GM11168 (cell line): ENCODE measurements around the gene TENM4.

Source experiments
- in situ Hi-C: fragments of 300-500 bp; cut with MboI; formaldehyde crosslinking; loops from one replicate; pipeline ENCODE4 v1.12.0; 2022; ENCODE audit warnings: low sequenced_read_pairs; ENCODE audit not compliant: unreplicated experiment

TENM4 gene

DNA sequence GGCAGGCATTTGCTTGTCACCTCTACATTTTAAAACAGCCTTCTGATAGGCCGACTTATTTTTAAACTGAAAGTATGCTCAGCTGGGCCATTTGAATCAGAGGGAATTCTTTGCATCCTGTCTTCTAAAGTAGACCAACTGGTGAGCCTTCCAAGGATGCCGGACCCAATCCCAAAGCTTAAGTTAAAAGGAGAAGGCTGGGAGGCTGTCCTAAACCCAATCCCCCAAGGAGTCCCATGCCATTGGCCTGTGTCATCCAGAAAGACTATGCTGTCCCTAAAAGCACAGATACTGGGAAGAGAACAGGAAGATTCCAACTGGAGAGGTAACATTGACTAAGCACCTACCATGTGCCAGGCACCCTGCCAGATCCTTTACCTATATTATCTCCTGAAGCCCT lies 18.0 kb downstream of the TENM4 start:
- in situ Hi-C loops, result no loop called here

DNA sequence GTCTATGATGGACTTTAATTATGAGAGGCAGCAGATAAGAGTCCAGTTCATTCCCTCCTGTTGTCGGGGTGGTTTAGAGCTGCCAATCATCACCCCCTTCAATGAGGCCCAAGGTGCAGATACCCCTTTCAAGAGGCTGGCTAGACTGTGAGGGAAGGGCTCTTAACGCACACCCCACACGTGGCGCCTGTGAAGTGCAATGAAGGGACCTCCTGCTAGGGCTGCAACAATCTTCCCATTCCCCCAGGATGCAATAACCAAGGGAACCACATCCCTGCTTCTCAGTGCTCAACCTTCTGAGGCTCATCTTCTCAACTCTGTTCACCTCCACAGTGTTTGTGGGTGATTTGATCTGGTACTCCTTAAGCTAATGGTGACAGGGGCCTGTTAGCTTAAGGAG lies 19.0 kb downstream of the TENM4 start:
- in situ Hi-C loops, result no loop called here

DNA sequence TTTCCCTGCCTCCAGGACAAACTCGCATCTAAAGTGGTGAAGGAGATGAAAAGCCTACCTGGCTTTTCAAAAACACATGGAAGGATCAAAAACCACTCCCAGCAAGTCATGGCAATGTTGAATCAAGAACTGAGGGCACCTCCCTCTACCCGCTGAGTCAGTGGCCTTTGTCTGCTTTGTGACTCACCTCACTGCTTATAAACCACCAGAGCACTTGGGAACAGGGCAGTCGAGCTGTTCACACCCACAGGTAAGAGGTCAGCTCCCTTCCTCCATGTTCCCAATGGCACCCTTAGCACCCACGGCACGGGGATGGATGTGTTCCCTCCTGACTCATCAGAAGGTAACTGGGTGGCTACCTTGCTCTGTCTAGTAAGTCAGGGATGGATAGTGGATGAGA lies 21.7 kb downstream of the TENM4 start:
- in situ Hi-C loops, result no loop called here

DNA sequence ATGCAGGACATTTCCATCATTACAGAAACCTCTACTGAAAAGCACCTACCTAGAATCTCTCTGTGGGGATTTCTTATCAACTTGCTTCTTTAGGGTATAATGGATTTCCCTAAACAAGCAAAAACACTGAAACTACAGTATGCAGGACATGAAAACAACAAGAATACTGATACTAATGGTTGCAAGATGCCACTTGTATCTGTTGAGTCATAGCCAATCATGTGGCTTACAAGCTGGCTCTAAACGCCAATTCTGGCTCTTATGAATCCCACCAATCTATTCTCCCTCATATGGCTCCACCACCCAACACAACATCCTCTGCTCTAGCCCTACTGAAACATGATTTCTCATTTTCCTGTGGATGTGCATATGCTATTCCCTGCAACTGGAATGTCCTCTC lies 22.6 kb downstream of the TENM4 start:
- in situ Hi-C loops, result no loop called here

DNA sequence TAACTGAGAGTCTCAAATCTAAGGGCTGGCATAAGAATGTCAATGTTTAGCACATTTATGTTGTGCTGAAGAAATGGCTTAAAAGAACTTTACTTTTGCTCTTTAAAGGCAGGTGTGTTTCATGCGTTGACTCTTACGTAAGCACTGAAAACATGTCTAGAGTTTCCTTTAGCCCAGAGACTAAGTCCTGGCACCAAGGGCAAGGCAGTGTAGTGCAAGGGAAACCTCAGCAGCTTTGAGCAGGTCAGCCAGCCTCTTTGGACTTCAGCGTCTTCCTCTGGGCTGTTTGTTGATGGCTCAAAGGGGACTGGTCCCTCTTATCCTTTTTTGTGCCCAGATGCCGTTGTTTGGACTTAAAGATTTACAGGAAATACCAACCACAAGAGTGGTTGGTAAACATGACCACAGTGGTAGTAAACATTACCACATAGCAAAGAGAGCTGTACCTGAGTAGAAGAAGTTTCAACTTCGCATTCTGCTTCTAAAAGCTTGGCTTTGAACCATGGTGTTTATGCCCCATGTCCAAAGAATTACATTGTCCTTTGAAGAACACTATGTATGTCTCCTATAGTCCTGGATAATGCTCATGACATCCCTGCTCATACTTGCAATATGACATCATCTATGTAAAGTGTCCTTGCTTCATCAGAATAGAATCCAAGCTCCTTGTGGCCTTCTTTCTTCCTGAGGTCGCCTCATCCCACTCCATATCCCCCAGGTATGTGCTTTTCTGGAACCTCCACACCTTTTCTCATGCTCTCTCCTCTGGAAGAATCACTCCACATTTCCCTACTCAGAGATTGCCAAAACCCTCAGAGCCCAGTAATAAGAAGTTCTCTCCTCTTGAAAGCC lies 23.5 kb downstream of the TENM4 start:
- in situ Hi-C loops, result no loop called here

DNA sequence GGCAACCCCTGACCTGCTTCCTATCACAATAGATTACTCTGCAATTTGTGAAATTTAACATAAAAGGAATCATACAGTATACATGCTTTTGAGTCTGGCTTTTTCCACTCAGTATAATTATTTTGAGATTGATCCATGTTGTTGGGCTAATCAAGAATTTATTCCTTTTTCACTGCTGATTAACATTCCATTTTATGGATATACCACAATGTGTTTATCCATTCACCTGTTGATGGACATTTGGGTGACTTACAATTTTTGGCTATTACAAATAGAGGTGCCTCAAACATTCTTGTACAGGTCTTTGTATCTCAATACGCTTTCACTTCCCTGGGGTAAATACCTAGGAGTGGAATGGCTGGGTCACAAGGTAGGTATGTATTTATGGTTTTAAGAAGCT lies 24.9 kb downstream of the TENM4 start:
- in situ Hi-C loops, result no loop called here

DNA sequence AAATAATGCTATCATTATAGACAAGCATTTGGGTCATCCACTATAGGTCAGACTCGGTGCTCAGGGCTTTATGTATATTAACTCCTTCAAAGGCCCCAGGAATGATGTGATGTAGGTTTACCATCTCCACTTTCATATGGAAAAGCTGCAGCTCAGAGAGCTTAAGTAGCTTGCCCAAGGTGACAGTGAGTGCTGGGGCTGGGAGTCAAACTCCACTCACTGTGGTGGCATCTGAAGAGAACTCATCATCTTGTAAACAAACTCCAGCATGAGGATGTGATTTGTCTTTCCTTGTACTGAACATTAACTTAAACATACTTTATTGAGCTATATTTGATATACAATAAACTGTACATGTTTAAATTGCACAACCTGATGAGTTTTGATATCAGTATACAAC lies 25.4 kb downstream of the TENM4 start:
- in situ Hi-C loops, result no loop called here

DNA sequence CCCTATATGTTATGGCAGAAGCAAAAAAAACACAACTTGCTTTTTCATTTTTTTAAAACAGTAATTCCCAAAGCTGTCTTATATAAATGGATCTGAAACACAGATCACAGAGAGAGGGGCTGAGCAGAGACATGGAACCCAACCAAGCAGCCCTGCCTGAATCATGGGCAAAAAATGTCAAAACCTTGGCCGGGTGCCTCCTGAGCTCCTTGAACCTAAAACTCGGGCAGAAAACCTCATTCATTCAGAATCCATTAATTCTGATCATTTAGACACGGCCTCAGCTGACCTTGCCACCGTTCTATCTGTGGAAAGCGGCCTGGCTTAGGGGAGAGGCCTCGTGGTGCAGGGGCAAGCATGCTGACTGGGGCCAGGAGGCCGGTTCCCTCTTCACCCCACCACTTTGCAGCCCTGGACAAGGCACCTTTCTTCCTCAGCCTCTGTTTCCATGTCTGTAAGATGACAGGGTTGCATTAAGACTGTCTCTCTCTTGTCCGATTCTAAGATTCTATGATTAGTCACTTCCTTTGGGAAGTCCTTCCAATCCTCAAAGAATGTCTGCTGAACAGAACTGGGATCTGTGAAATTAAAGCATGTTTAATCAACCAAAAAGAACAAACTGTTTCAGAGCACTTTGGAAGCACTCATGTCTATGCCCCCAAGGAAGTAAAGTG lies 26.0 kb downstream of the TENM4 start:
- in situ Hi-C loops, result no loop called here

DNA sequence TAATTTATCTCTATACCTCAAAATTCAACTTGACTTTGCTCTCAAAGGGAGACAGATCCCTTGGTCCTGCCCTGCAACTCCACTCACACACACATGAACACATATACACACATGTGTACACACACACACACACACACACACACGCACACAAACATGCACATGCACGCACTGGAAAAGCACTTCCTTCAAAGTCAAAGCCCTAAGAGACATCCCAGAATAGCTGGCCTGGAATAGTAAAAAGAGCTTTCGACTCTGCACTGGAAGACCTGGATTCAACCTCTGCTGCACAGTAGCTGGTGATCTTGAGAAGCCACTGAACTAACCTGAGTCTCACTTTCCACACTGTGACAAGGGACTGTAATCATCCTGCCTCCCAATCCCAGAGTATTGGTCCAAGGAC lies 26.8 kb downstream of the TENM4 start:
- in situ Hi-C loops, result no loop called here

DNA sequence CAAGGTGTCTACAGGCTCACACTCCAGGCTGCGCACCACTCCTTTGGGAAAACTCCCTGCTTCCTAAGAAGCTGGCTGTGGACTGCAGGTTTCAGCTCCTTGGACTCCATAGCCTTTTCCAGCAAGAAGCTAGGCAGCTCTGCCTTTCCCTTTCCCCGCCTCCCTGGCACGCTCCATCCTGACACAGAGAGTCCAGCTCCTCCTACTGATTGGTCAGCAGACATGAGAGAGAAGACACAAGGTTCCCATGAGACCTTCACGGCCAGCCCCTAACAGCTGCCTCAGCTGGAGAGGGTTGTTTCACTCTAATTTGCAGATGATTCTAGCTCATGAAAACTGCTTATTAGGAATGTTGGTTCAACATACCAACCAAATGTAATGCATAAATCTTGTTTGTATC lies 27.6 kb downstream of the TENM4 start:
- in situ Hi-C loops, result no loop called here

DNA sequence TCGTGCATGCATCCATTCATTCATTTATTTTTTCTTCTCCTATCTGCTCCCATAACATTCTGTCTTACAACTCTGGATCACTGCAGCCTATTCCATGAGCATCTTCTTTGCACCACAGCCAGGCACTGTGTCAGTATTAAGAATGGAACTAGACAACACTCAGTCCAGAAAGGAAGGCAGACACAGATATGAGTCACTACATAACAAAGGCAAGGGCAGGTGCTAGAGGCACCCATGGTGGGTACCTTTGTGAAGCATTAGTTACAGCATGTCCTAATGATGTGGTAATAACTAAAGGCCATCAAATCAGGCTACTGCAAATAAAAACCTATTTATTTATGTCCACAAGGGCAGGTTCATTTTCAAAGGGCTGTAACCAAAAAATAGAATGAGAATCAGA lies 28.1 kb downstream of the TENM4 start:
- in situ Hi-C loops, result no loop called here

DNA sequence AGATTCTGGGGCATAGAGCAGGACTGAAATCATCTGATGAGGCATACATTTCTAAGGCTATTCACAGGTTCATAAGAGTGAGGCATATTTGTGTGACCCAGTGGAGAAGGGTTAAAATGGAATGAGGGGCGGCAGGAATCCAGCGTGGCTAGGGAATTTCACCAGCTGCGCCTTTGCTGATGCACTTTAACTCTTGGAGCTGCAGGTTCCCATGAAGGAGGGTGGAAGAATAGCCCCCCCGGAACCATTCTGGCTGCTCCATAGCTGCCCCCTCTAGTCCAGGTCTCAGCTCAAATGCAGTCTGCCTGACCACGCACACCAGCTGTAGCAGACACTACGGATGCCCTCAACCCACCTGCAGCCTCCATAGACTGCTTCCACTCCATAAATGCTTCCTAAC lies 31.5 kb downstream of the TENM4 start:
- in situ Hi-C loops, result no loop called here

DNA sequence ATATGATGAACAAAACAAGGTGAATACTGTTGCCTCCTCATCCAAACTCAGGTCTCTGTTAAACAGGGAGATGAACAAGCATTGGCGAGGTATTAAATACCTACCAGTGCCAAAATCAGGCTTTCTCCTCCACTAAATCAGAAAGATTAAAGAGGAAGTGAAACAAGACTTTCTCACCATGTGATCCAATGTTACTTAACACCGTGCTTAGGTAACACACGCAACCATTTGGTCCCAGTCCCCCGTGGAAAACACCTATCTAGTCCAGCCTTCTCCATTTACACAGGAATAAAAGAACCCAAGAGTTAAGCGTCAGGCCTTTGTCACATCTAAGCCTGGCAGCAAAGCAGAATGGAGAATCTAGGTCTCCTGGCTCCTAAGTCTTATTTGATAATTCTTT lies 34.5 kb downstream of the TENM4 start:
- in situ Hi-C loops, result no loop called here

DNA sequence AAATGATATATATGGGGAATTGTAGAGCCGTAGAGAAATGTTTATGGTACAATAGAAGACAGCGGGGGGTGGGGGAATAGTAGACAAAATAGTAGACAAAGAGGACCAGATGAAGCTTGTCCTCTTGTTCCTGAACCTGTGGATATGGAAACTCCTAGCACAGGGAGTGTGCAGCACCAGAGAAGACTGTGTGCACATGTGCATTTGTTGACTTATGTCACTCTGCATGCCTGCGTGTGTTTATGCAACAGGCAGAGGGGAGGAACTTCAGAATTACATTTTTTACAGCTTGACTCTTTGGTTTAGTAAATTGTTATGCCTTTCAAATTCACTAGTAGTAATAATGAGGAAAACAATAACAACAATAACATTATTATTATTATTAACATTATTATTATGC lies 36.0 kb downstream of the TENM4 start:
- in situ Hi-C loops, result no loop called here

DNA sequence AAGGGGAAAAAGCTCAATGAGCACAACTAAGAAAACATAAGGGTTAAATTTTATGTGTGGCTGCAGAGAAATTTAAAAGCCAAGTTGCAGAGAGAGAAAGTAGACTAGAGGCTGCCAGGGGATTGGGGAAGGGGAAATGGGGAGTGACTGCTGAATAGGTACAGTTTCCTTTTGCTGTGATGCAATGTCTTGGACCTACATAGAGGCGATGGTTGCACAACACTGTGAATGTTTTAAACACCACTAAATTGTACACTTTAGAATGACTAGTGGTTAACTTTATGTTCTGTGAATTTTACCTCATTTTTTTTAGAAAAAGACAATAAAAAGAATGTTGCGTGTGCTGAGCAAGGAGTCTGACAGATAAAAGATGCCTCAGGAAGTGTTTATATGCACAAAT lies 36.5 kb downstream of the TENM4 start:
- in situ Hi-C loops, result no loop called here

DNA sequence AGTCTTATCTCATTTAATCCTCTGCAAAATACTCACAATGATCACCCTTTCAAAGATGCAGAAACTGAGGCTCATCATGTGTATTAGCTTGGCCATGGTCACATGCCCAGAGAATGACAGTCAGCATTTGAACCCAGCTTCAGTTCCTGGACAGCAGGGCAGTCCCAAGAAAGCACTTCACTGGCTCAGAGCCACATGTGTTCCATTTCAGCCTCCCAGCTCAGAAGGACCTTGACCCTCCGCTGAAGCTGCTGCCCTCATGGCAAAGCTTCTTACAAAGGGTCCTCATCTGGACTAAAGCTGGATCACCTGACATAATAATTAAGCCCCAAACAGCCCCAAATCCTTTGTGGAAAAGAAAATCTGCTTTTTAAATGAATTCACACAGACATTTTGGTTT lies 37.0 kb downstream of the TENM4 start:
- in situ Hi-C loops, result no loop called here

DNA sequence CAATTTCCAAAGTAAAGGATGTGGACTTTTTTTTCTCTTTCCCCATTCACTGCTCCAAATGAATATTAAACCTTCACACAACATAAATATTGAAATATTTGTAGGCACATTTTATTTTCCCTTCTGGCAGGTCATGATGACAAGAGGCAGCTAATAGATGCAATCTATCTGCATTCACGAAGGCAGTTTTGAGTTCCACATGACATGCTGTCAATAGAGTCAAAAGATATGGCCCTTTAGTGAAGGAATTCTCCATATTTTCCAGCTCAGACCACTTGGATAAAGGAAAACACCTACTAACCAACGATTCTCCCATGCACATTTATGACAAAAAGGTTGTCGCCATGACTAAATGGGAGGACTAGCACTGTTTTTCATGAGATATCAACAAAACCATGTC lies 37.9 kb downstream of the TENM4 start:
- in situ Hi-C loops, result no loop called here

DNA sequence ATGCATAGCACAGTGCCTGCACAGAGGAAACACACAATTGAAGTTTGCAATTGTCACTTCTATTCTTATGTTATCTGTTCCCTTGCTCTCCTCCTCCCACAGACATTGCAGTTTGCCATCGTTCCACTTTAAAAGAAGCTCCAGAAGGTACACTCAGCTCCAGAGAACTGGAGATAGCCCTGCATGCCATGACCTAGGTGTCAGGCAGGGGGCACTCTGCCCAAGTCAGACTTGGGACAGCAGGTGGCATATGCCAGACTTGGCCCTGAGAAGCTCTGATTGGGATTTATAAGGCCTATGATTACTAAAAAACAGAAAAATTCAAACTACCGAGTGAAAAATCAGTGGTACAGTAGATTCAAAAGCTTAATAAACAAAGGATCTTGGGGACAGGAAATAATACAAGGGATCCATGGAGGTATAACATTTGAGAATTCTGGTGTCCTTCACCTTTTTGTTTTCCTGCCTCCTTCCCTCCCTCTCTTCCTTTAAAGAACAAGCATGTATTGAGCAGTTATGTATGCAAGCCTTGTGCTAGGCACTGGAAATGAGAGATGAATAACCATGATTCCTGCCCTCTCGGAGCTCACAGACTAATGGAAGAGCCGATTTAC lies 40.0 kb downstream of the TENM4 start:
- in situ Hi-C loops, result no loop called here

DNA sequence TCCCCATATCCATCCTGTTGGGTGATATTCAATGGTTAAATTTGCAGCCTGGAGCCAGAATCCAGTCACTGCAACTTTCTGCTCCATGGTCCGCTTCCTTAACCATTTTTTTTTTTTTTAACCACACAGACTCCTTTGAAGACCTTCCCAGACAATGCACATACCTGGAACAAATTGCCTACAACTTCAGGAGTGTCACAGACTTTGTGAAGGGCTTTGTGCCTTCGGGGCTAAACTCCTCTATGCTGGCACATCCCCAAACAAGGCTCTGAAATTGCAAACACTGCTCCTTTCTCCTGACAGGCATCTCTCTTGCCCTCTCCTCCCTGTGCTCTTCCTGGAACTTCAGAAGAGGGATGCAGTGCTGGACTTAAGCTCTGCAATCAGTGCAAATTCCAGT lies 40.6 kb downstream of the TENM4 start:
- in situ Hi-C loops, result no loop called here

DNA sequence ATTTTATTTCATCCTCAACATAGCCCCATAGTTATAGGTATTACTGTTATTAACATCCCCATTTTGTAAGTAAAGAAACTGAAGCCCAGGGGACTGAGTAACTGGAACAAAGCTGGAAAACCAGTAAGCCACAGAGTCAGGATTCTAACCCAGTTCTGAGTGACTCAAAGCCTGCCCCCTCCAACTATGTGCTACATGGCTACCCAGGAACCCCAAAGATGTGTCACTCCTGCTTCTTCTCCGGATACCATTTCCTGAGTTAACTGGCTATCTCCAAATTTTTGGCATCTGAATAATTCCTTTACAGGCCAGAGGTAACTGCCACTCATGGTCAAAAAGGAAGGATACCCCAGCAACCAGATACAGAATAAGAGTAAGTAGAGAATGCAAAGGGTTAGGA lies 43.6 kb downstream of the TENM4 start:
- in situ Hi-C loops, result no loop called here

DNA sequence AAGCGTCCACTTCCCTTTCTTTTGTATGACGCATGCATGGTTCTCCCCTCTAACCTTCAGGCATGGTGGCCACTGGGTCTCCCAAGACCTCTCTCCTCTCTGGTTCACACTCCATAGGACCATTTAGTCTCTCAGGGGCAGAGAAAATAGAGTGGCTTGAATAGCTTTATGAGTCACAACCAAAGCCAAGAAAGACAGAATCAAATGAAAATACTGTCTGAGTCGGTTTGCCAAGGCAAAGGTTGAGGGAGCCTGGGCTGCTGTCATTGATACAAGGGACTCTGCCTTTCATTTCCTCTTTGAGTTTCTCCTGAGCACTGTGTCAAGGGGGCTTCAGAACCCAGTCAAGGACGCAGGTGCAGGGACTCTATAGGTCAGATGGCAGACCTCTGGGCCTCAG lies 44.2 kb downstream of the TENM4 start:
- in situ Hi-C loops, result no loop called here

DNA sequence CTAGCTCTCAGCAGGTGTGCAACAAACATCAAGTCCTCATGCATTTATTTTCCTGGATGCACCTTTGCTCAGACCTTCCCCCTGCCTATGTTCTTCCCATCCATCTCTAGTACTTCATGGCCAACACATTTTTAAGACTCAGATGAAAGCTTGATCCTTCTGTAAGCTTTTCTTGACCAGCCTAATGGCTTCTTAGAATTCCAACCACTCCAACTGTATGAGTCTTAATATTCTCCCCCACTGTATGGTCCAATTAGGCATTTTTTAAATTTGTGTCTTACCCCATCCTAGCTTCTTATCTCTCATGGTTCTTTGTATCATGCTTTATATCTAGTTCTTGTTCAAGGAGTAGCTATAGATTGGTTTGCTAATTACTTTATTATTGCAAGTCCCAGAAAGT lies 44.8 kb downstream of the TENM4 start:
- in situ Hi-C loops, result no loop called here
